Mesenchymal stem cell (in vitro differentiated cells and primary cell): ENCODE data around the gene ACOT8.

ENCODE experiments used
- DNase-seq: peaks from one replicate; pipeline ENCODE4 v3.0.0-alpha.2; 2013
- H2AFZ ChIP-seq: one replicate; pipeline ENCODE4 v1.6.1; 2013; ENCODE audit warnings: low read depth, mild to moderate bottlenecking, control low read depth, inconsistent platforms, low read length, moderate library complexity
- H2AK5ac ChIP-seq: 2 replicates; pipeline ENCODE4 v1.6.1; 2013; ENCODE audit warnings: low read length, moderate library complexity, mild to moderate bottlenecking, inconsistent platforms; ENCODE audit not compliant: severe bottlenecking
- H2BK120ac ChIP-seq: one replicate; pipeline ENCODE4 v1.6.1; 2013; ENCODE audit warnings: low read depth, mild to moderate bottlenecking, inconsistent platforms, low read length, moderate library complexity
- H2BK12ac ChIP-seq, 2 experiments: one replicate each; pipeline ENCODE4 v1.6.1; 2013; ENCODE audit warnings: inconsistent platforms in 2 of 2, low read length in 2 of 2, mild to moderate bottlenecking in 2 of 2, moderate library complexity in 2 of 2, control low read depth in 1 of 2
- H2BK15ac ChIP-seq: one replicate; pipeline ENCODE4 v1.6.1; 2013; ENCODE audit warnings: mild to moderate bottlenecking, low read depth, inconsistent platforms; ENCODE audit not compliant: poor library complexity, severe bottlenecking
- H2BK5ac ChIP-seq: 2 replicates; pipeline ENCODE4 v1.6.1; 2013; ENCODE audit warnings: low read depth, mild to moderate bottlenecking, low read length, control low read depth, inconsistent platforms; ENCODE audit not compliant: poor library complexity, severe bottlenecking
- H3K14ac ChIP-seq, 2 experiments: one replicate each; pipeline ENCODE4 v1.6.1; 2013; ENCODE audit warnings: inconsistent platforms in 2 of 2, low read length in 2 of 2, control low read depth in 1 of 2, mild to moderate bottlenecking in 1 of 2, moderate library complexity in 1 of 2
- H3K18ac ChIP-seq, 2 experiments: one replicate each; pipeline ENCODE4 v1.6.1; 2013; ENCODE audit warnings: inconsistent platforms in 2 of 2, low read length in 2 of 2, control low read depth in 1 of 2, low read depth in 1 of 2, mild to moderate bottlenecking in 1 of 2
- H3K23ac ChIP-seq, 2 experiments: one replicate each; pipeline ENCODE4 v1.6.1; 2013; ENCODE audit warnings: inconsistent platforms in 2 of 2, low read length in 2 of 2, mild to moderate bottlenecking in 2 of 2, moderate library complexity in 2 of 2, control low read depth in 1 of 2
- H3K27ac ChIP-seq: 2 replicates; pipeline ENCODE4 v1.5.1; 2013; ENCODE audit warnings: mild to moderate bottlenecking, moderate library complexity, low read length, control low read depth, inconsistent platforms; ENCODE audit not compliant: poor library complexity, severe bottlenecking
- H3K27me3 ChIP-seq, 2 experiments: 2 replicates each; pipeline versions ENCODE4 v1.6.1 to v1.7.0; 2013; ENCODE audit warnings: low read length in 2 of 2, mild to moderate bottlenecking in 2 of 2, moderate library complexity in 2 of 2, control low read depth in 1 of 2, inconsistent platforms in 1 of 2; ENCODE audit not compliant: control insufficient read depth in 1 of 2, insufficient read depth in 1 of 2
- H3K36me3 ChIP-seq, 2 experiments: 2 replicates each; pipeline versions ENCODE4 v1.6.1 to v1.7.0; 2013; ENCODE audit warnings: low read length in 2 of 2, control low read depth in 1 of 2, inconsistent platforms in 1 of 2, low read depth in 1 of 2, mild to moderate bottlenecking in 1 of 2; ENCODE audit not compliant: insufficient read depth in 2 of 2, control insufficient read depth in 1 of 2
- H3K4ac ChIP-seq, 2 experiments: one replicate each; pipeline ENCODE4 v1.6.1; 2013; ENCODE audit warnings: inconsistent platforms in 2 of 2, low read length in 2 of 2, mild to moderate bottlenecking in 2 of 2, moderate library complexity in 2 of 2, control low read depth in 1 of 2, low read depth in 1 of 2
- H3K4me1 ChIP-seq: 2 replicates; pipeline ENCODE4 v1.6.1; 2013; ENCODE audit warnings: low read depth, low read length, control low read depth; ENCODE audit not compliant: control insufficient read depth, insufficient read depth
- H3K4me2 ChIP-seq: 2 replicates; pipeline ENCODE4 v1.6.1; 2013; ENCODE audit warnings: low read length, mild to moderate bottlenecking, inconsistent platforms; ENCODE audit not compliant: poor library complexity, severe bottlenecking
- H3K4me3 ChIP-seq, 2 experiments: 2 replicates each; pipeline versions ENCODE4 v1.5.1 to v1.7.0; 2013; ENCODE audit warnings: low read length in 2 of 2, mild to moderate bottlenecking in 2 of 2, control low read depth in 1 of 2, low read depth in 1 of 2; ENCODE audit not compliant: insufficient read depth in 1 of 2
- H3K79me1 ChIP-seq: replicated peaks from 2 replicates; pipeline ENCODE4 v1.6.1; 2013; ENCODE audit warnings: mild to moderate bottlenecking, control low read depth, low read length, inconsistent platforms; ENCODE audit not compliant: poor library complexity, severe bottlenecking
- H3K9ac ChIP-seq: 2 replicates; pipeline ENCODE4 v1.7.0; 2013; ENCODE audit warnings: mild to moderate bottlenecking, low read length, moderate library complexity
- H3K9me3 ChIP-seq: 2 replicates; pipeline ENCODE4 v1.7.0; 2013; ENCODE audit warnings: mild to moderate bottlenecking, low read length; ENCODE audit not compliant: control insufficient read depth
- H4K8ac ChIP-seq: one replicate; pipeline ENCODE4 v1.6.1; 2013; ENCODE audit warnings: inconsistent platforms, mild to moderate bottlenecking, low read length, moderate library complexity
- H4K91ac ChIP-seq: one replicate; pipeline ENCODE4 v1.6.1; 2013; ENCODE audit warnings: mild to moderate bottlenecking, low read length, inconsistent platforms
- WGBS: methylation state at CpG from one replicate; pipeline ENCODE4 v1.1.7; 2013; ENCODE audit warnings: mixed read lengths; 5-methylcytosine and 5-hydroxymethylcytosine counted together

Gene ACOT8

DNA sequence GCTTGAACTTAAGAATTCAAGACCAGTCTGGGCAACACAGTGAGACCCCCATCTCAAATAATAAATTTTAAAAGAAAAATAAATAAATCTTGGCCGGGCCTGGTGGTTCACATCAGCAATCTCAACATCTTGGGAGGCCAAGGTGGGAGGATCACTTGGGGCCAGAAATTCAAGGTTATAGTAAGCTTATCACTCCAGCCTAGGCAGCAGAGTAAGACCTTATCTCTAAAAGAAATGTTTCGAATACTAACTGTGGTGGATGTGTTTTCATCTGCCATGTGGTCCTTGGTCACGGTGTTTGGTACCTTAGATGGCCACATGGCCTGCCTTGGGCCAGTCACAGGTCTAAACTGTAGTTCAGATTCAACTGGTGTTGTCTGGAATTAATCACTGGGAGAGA, 39.0 kb downstream of the ACOT8 start:
- Histone ChIP-seq H3K4me3 (no peak overlapping the region), H3K14ac (no peak overlapping the region), H2BK120ac (no peak overlapping the region), H3K4ac (no peak overlapping the region), H2BK12ac (no peak overlapping the region), H2AK5ac (peak overlapping the region; percentile 90), H3K9ac (no peak overlapping the region), H3K27ac (peak overlapping the region; percentile 81), H2AFZ (no peak overlapping the region), H3K23ac (no peak overlapping the region), H2BK5ac (no peak overlapping the region), H3K79me1 (peaks cover 14% of the 10 kb centered on the region), H3K4me1 (peaks cover 16% of the 10 kb centered on the region), H3K4me2 (no peak overlapping the region), H3K36me3 (no peaks in the 10 kb centered on the region), H3K9me3 (no peaks in the 10 kb centered on the region), H3K27me3 (peaks cover 5 to 13% of the 10 kb centered on the region in 2 experiments), H3K18ac (no peak overlapping the region), H4K91ac (no peak overlapping the region), H2BK15ac (no peak overlapping the region), H4K8ac (no peak overlapping the region)
- 81% methylated on average over 3 of the region's 3 CpGs for WGBS
- no peak for DNase-seq

DNA sequence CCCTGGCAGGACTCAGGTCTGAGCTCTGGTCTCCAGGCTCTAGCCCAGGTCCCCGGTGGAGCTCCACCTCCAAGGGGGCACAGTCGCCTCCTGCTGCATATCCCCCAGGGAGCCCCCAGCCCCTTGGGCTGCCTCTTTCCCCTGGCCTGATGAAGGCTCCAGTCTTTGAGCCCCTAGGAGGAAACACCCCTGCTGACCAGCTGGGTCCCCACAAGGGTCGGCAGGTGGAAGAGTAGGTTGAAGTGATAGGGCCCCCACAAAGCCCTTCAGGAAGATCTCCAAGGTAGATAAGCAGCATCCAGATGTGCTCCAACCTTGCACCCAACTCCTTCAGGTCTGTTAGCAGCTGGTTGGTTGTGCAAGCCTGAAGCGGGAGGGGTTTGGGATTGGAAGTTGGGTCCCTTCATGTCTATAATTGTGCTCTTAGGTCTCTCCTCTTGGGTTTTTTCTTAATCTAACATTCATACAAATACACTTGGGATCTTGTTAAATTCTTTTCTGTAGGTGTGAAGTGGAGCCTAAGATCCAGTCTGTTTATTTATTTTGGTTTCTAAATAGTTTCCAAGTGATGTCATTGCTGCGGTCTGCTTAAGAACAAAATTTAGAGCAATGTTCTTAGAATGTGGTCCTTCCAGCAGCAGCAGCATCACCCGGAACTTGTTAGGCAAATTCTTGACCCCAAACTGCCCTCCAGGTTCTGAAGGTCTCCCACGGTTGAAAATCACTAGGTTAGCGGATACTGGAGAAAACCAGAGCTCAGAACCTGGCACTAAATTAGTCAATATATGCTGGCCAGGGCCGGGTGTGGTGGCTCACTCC, 39.6 kb downstream of the ACOT8 start:
- H3K18ac ChIP-seq: peak overlapping the region in 1 of 2 experiments; percentile 29
- no peaks in the 10 kb centered on the region for H3K36me3 ChIP-seq
- DNase-seq: peak; percentile 86
- no peak overlapping the region for H3K4ac ChIP-seq
- H3K4me3 ChIP-seq: no peak overlapping the region
- H3K79me1 ChIP-seq: peaks cover 19% of the 10 kb centered on the region
- H3K9ac ChIP-seq: no peak overlapping the region
- no peak overlapping the region for H3K23ac ChIP-seq
- peak overlapping the region; percentile 61 for H4K91ac ChIP-seq
- peak overlapping the region in 1 of 2 experiments; percentile 59 for H2BK12ac ChIP-seq
- H4K8ac ChIP-seq: peak overlapping the region; percentile 12
- H3K4me2 ChIP-seq: peak overlapping the region; percentile 31
- H2AK5ac ChIP-seq: peak overlapping the region; percentile 90
- H2BK120ac ChIP-seq: no peak overlapping the region
- H3K27ac ChIP-seq: peak overlapping the region; percentile 81
- H3K14ac ChIP-seq: no peak overlapping the region
- no peak overlapping the region for H2BK5ac ChIP-seq
- peaks cover 18% of the 10 kb centered on the region for H3K4me1 ChIP-seq
- H2BK15ac ChIP-seq: no peak overlapping the region
- no peak overlapping the region for H2AFZ ChIP-seq
- H3K9me3 ChIP-seq: no peaks in the 10 kb centered on the region
- peaks cover 3 to 7% of the 10 kb centered on the region in 2 experiments for H3K27me3 ChIP-seq
- 31% methylated on average over 9 of the region's 9 CpGs for WGBS

DNA sequence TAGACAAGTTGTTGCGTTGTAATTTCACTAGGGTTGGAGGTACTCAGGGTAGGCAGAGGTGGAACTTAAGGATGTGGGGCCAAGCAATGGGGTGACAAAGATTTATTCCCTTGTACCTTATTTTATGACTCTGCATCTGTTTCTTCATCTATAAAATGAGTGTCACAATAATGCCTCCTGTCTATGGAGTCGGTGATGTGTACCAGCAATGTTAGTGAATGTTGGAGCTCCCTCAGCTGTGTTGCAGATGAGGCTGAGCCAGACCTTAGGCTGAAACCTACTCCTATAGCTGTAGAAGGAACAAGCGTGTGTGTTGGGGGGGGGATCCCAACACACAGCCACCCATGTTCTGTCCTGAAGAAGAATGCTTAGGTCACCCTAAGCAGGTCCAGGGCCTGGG, 40.2 kb downstream of the ACOT8 start:
- H3K9me3 ChIP-seq: no peaks in the 10 kb centered on the region
- no peak overlapping the region for H2BK12ac ChIP-seq
- H3K4me3 ChIP-seq: no peak overlapping the region
- H3K4ac ChIP-seq: no peak overlapping the region
- H3K79me1 ChIP-seq: peaks cover 19% of the 10 kb centered on the region
- no peak overlapping the region for H3K4me2 ChIP-seq
- no peak overlapping the region for H4K8ac ChIP-seq
- H3K36me3 ChIP-seq: no peaks in the 10 kb centered on the region
- DNase-seq: no peak
- 88% methylated on average over 3 of the region's 3 CpGs for WGBS
- H3K4me1 ChIP-seq: peaks cover 18% of the 10 kb centered on the region
- peak overlapping the region; percentile 44 for H3K27ac ChIP-seq
- no peak overlapping the region for H2BK120ac ChIP-seq
- no peak overlapping the region for H2BK15ac ChIP-seq
- peaks cover under 1 to 2% of the 10 kb centered on the region in 2 experiments for H3K27me3 ChIP-seq
- H4K91ac ChIP-seq: peak overlapping the region; percentile 61
- no peak overlapping the region for H3K23ac ChIP-seq
- H3K9ac ChIP-seq: no peak overlapping the region
- peak overlapping the region in 1 of 2 experiments; percentile 29 for H3K18ac ChIP-seq
- H2AFZ ChIP-seq: no peak overlapping the region
- H2AK5ac ChIP-seq: peak overlapping the region; percentile 90
- no peak overlapping the region for H2BK5ac ChIP-seq
- no peak overlapping the region for H3K14ac ChIP-seq

DNA sequence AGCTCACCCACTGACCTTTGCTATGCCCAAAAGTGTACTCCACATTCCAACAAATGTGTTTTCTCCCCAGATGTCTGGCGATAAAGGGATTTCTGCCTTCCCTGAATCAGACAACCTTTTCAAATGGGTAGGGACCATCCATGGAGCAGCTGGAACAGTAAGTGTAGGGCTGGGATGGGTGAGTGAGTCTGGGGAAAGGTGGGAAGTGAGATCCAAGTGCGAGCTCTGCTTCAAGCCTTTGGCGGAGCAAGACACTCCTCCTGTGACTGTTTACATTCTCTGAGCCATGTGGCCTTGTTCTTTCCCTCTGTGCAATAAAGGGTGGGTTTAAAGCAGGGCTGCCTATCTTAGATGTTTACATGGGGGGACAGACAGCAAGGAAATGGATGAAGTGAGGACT, 42.9 kb downstream of the ACOT8 start:
- no peak overlapping the region for H2BK120ac ChIP-seq
- peaks cover 11 to 24% of the 10 kb centered on the region in 2 experiments for H3K36me3 ChIP-seq
- H3K4me1 ChIP-seq: peaks cover 18% of the 10 kb centered on the region
- WGBS: 76% methylated on average over 3 of the region's 3 CpGs
- DNase-seq: no peak
- no peak overlapping the region for H3K27ac ChIP-seq
- H3K9ac ChIP-seq: no peak overlapping the region
- H3K14ac ChIP-seq: no peak overlapping the region
- peak overlapping the region; percentile 25 for H4K8ac ChIP-seq
- H2AK5ac ChIP-seq: no peak overlapping the region
- H4K91ac ChIP-seq: no peak overlapping the region
- no peak overlapping the region for H3K4ac ChIP-seq
- H2BK12ac ChIP-seq: no peak overlapping the region
- no peak overlapping the region for H3K18ac ChIP-seq
- H3K4me2 ChIP-seq: no peak overlapping the region
- no peak overlapping the region for H3K4me3 ChIP-seq
- peak overlapping the region; percentile 44 for H2BK15ac ChIP-seq
- H2BK5ac ChIP-seq: no peak overlapping the region
- no peak overlapping the region for H2AFZ ChIP-seq
- H3K23ac ChIP-seq: no peak overlapping the region
- no peaks in the 10 kb centered on the region for H3K27me3 ChIP-seq
- no peaks in the 10 kb centered on the region for H3K9me3 ChIP-seq
- H3K79me1 ChIP-seq: peaks cover 19% of the 10 kb centered on the region
